NT2/D1 (cell line): Measurements from ENCODE around the gene LCA5.

Source experiments
- SUZ12 ChIP-seq: IDR thresholded peaks from 2 replicates; pipeline ENCODE4 v1.6.1; 2011; ENCODE audit not compliant: insufficient read length, insufficient read depth; ENCODE audit errors: extremely low read depth
- YY1 ChIP-seq: IDR thresholded peaks from 2 replicates; pipeline ENCODE4 v1.6.1; 2011; ENCODE audit not compliant: insufficient read length, insufficient read depth
- ZNF274 ChIP-seq: IDR thresholded peaks from 2 replicates; pipeline ENCODE4 v1.6.1; 2011; ENCODE audit warnings: mild to moderate bottlenecking, low read depth, low read length

DNA sequence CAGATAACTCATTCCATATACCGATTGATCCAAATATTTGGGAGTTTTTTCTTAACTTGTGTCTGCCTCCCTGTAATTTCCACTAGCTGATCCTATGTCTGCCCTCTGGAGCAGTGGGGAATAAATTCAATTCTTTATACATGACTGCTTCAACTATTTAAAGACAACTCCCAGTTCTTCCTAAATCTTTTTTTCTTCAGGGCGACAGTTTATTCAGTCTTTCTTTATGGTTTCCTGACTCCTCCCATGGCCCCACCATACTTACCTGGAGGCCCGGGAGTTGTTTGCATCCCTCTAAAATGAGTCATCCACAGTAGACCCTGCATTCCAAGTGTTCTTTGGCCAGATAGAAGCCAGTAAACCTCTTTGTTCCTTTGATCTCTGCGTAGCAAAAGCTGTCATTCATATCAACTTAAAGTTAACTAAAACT is 73.6 kb downstream of the LCA5 start:
- no peak for TF ChIP-seq ZNF274
- TF ChIP-seq YY1: no peak
- TF ChIP-seq SUZ12: no peak
